HEK293 (cell line): ENCODE data around the gene OAF.

ENCODE experiments used
- CTCF ChIA-PET: fragments of 350-600 bp; formaldehyde crosslinking; extraction: SDS; loops from one replicate; lab custom pipeline; 2021; ENCODE audit warnings: antibody characterized with exemption; lab: Yijun Ruan, JAX
- POLR2A ChIA-PET: fragments of 300-600 bp; formaldehyde crosslinking; extraction: SDS; loops from one replicate; lab custom pipeline; 2020; ENCODE audit warnings: antibody characterized with exemption, inconsistent platforms; lab: Yijun Ruan, JAX
- H3K27ac ChIP-seq: fragments of 200-500 bp; sonication (Bioruptor generic); 2 replicates; pipeline ENCODE4 v1.5.1; 2014; ENCODE audit warnings: low read depth, low read length, control low read depth, inconsistent platforms; ENCODE audit errors: extremely low read depth
- H3K36me3 ChIP-seq, 2 experiments: fragments of 200-500 bp in 1 of 2; sonication (Bioruptor generic) in 1 of 2; 1 replicate in 1 of 2; 2 replicates in 1 of 2; pipeline ENCODE4 v1.5.1; 2014 to 2017; ENCODE audit warnings: inconsistent platforms in 2 of 2, low read length in 2 of 2; ENCODE audit not compliant: control insufficient read depth in 2 of 2, insufficient read depth in 1 of 2
- H3K4me1 ChIP-seq: fragments of 200-500 bp; sonication (Bioruptor generic); 2 replicates; pipeline ENCODE4 v1.5.1; 2014; ENCODE audit warnings: mild to moderate bottlenecking, low read length, inconsistent platforms; ENCODE audit not compliant: control insufficient read depth, insufficient read depth
- H3K4me3 ChIP-seq: 2 replicates; pipeline ENCODE4 v1.5.1; 2011; ENCODE audit warnings: low read depth, mild to moderate bottlenecking, control low read depth, low read length, moderate library complexity
- H3K9me3 ChIP-seq: fragments of 200-500 bp; sonication (Bioruptor generic); 2 replicates; pipeline ENCODE4 v1.5.1; 2014; ENCODE audit warnings: low read depth, low read length, inconsistent platforms; ENCODE audit not compliant: control insufficient read depth, insufficient read depth
- GLIS2 ChIP-seq: fragments of 450-650 bp; formaldehyde crosslinking; IDR thresholded peaks from 2 replicates; pipeline ENCODE4 v1.5.1; 2016; ENCODE audit warnings: missing biosample characterization, missing genetic modification characterization
- SALL2 ChIP-seq: fragments of 450-650 bp; formaldehyde crosslinking; IDR thresholded peaks from 2 replicates; pipeline ENCODE4 v1.5.0; 2017; ENCODE audit warnings: missing biosample characterization, mild to moderate bottlenecking, missing genetic modification characterization, borderline replicate concordance
- SCRT2 ChIP-seq: fragments of 450-650 bp; formaldehyde crosslinking; IDR thresholded peaks from 2 replicates; pipeline ENCODE4 v1.5.1; 2016; ENCODE audit warnings: missing biosample characterization, missing genetic modification characterization
- YY1 ChIP-seq: fragments of 450-650 bp; formaldehyde crosslinking; IDR thresholded peaks from 2 replicates; pipeline ENCODE4 v1.5.1; 2018; ENCODE audit warnings: missing biosample characterization, missing genetic modification characterization
- ZBTB20 ChIP-seq: fragments of 450-650 bp; formaldehyde crosslinking; IDR thresholded peaks from 2 replicates; pipeline ENCODE4 v1.5.1; 2016; ENCODE audit warnings: missing biosample characterization, missing genetic modification characterization
- ZFHX2 ChIP-seq: fragments of 450-650 bp; formaldehyde crosslinking; conservative IDR thresholded peaks from 2 replicates; pipeline ENCODE4 v1.5.1; 2016; ENCODE audit warnings: missing biosample characterization, missing genetic modification characterization
- ZNF214 ChIP-seq: fragments of 450-650 bp; formaldehyde crosslinking; IDR thresholded peaks from 2 replicates; pipeline ENCODE4 v1.5.1; 2017; ENCODE audit warnings: missing biosample characterization, mild to moderate bottlenecking, missing genetic modification characterization, borderline replicate concordance
- ZNF24 ChIP-seq: fragments of 450-650 bp; formaldehyde crosslinking; IDR thresholded peaks from 2 replicates; pipeline ENCODE4 v1.5.1; 2016; ENCODE audit warnings: missing biosample characterization, missing genetic modification characterization
- ZNF416 ChIP-seq: fragments of 450-650 bp; formaldehyde crosslinking; IDR thresholded peaks from 2 replicates; pipeline ENCODE4 v1.5.1; 2016; ENCODE audit warnings: missing biosample characterization, missing genetic modification characterization
- ZNF501 ChIP-seq: fragments of 450-650 bp; formaldehyde crosslinking; IDR thresholded peaks from 2 replicates; pipeline ENCODE4 v1.5.1; 2016; ENCODE audit warnings: missing biosample characterization, missing genetic modification characterization
- ZNF558 ChIP-seq: fragments of 450-650 bp; formaldehyde crosslinking; IDR thresholded peaks from 2 replicates; pipeline ENCODE4 v1.5.1; 2016; ENCODE audit warnings: missing biosample characterization, missing genetic modification characterization
- ZNF660 ChIP-seq: fragments of 450-650 bp; IDR thresholded peaks from 2 replicates; pipeline ENCODE4 v1.5.1; 2018; ENCODE audit warnings: missing biosample characterization, mild to moderate bottlenecking, missing genetic modification characterization
- ZSCAN16 ChIP-seq: fragments of 450-650 bp; formaldehyde crosslinking; IDR thresholded peaks from 2 replicates; pipeline ENCODE4 v1.5.1; 2016; ENCODE audit warnings: missing biosample characterization, missing genetic modification characterization
- TF ChIP-seq, protein P1 (sequence below): fragments of 450-650 bp; formaldehyde crosslinking; IDR thresholded peaks from 2 replicates; pipeline ENCODE4 v1.5.1; 2017; ENCODE audit warnings: missing biosample characterization, missing genetic modification characterization
- TF ChIP-seq, protein P2 (sequence below): fragments of 450-650 bp; formaldehyde crosslinking; IDR thresholded peaks from 2 replicates; pipeline ENCODE4 v1.5.1; 2016; ENCODE audit warnings: missing biosample characterization, missing genetic modification characterization
- TF ChIP-seq, protein P3 (sequence below): fragments of 450-650 bp; formaldehyde crosslinking; IDR thresholded peaks from 2 replicates; pipeline ENCODE4; 2016; ENCODE audit warnings: missing biosample characterization, missing genetic modification characterization

Gene OAF

DNA sequence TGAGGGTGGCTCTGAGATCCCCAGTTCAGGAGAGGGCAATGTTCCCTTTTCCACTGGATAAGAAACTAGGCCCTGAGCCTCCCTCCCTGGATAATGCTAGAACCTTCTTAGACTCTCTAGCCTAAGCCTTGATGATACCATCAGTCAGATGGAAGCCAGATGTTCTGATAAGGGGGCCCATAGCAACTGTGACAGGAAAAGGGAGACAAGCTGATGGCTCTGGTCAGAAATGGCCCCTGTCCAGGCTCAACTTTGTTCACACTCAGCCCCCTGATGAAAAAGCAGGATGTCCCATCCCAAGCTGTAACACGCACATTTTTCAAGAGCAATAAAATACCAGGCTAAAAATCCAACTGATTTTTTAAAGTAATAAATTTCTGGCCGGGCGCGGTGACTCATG lies 7.2 kb upstream of the OAF start:
- TF ChIP-seq ZSCAN16 (tag by site-specific recombination) (no peak), ZNF501 (tag by site-specific recombination) (no peak), YY1 (tag by site-specific recombination) (no peak), SALL2 (tag by site-specific recombination) (no peak), ZNF660 (tag by site-specific recombination) (no peak)
- Histone ChIP-seq H3K4me1 (no peaks in the 10 kb centered on the region), H3K4me3 (no peak overlapping the region), H3K27ac (no peak overlapping the region), H3K36me3 (no peaks in the 10 kb centered on the region), H3K9me3 (no peaks in the 10 kb centered on the region)
- CTCF ChIA-PET: no interaction called here
- POLR2A ChIA-PET: no interaction called here

DNA sequence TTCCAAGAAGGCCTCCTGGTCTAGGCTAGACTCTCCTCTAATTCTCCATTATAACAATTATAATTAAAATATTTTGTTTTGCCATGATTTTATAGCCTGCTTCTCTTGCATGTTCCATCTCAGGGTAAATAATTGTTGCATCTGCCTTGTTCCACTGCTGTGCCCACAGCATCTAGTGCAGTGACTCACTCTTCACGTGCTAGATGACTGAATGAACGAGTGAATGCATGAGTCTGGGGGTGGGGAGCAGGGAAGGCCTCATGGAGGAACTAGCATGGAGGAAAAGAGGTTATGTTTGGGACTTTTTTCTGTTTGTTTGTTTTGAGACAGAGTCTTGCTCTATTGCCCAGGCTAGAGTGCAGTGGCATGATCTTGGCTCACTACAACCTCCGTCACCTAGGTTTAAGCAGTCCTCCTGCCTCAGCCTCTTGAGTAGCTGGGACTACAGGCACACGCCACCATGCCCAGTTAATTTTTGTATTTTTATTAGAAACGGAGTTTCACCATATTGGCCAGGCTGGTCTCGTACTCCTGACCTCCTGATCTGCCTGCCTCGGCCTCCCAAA lies 5.2 kb upstream of the OAF start:
- Histone ChIP-seq H3K4me3 (no peak overlapping the region), H3K4me1 (peaks cover 4% of the 10 kb centered on the region; the same call in 1 of the 2 replicates), H3K27ac (no peak overlapping the region), H3K9me3 (no peaks in the 10 kb centered on the region), H3K36me3 (no peaks in the 10 kb centered on the region)
- POLR2A ChIA-PET: no interaction called here
- CTCF ChIA-PET: interaction anchor here (0.5 to 1.4 kb wide), 2 partner anchors 17 to 92 kb away, joined by 3 read pairs; no protein-coding TSS in a partner anchor
- TF ChIP-seq ZNF24 (tag by site-specific recombination) (peak; percentile 66; the same call in 1 of the 2 replicates), ZBTB20 (peak; percentile 14; the same call in 1 of the 2 replicates), SCRT2 (tag by site-specific recombination) (peak; percentile 48; the same call in 1 of the 2 replicates), GLIS2 (tag by site-specific recombination) (no peak), ZNF660 (tag by site-specific recombination) (0 out of 2 replicates have a peak, but pooled peaks have one; percentile 13), ZFHX2 (tag by site-specific recombination) (peak; percentile 26; the same call in 1 of the 2 replicates)
- TF ChIP-seq, protein P1, sequence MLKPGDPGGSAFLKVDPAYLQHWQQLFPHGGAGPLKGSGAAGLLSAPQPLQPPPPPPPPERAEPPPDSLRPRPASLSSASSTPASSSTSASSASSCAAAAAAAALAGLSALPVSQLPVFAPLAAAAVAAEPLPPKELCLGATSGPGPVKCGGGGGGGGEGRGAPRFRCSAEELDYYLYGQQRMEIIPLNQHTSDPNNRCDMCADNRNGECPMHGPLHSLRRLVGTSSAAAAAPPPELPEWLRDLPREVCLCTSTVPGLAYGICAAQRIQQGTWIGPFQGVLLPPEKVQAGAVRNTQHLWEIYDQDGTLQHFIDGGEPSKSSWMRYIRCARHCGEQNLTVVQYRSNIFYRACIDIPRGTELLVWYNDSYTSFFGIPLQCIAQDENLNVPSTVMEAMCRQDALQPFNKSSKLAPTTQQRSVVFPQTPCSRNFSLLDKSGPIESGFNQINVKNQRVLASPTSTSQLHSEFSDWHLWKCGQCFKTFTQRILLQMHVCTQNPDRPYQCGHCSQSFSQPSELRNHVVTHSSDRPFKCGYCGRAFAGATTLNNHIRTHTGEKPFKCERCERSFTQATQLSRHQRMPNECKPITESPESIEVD (tag by site-specific recombination): no peak

DNA sequence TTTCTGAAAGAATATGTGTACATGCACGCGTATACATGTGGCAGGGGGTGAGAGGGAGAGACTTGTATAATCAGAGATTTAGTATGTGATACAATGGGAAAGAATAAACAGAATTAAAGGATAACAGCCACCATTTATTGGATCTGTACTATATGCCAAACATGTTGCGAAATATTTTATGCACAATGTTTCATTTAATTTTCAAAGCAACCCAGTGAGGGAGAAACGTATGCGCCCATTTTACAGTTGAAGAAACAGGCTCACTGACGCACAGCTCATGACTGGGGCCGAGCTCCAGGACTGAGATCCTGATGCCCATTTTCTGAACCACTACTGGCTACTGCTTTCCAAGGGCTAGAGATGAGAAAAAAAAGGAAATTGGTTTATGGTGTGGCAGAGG lies 3.3 kb upstream of the OAF start:
- Histone ChIP-seq H3K9me3 (no peaks in the 10 kb centered on the region), H3K4me1 (peaks cover 4% of the 10 kb centered on the region; the same call in 1 of the 2 replicates), H3K36me3 (no peaks in the 10 kb centered on the region), H3K4me3 (no peak overlapping the region), H3K27ac (no peak overlapping the region)
- ChIA-PET POLR2A (no interaction called here), CTCF (interaction anchor here (0.6 to 1.3 kb wide), 2 partner anchors 92 to 646 kb away, joined by 5 to 7 read pairs; no protein-coding TSS in a partner anchor)
- TF ChIP-seq, protein P2, sequence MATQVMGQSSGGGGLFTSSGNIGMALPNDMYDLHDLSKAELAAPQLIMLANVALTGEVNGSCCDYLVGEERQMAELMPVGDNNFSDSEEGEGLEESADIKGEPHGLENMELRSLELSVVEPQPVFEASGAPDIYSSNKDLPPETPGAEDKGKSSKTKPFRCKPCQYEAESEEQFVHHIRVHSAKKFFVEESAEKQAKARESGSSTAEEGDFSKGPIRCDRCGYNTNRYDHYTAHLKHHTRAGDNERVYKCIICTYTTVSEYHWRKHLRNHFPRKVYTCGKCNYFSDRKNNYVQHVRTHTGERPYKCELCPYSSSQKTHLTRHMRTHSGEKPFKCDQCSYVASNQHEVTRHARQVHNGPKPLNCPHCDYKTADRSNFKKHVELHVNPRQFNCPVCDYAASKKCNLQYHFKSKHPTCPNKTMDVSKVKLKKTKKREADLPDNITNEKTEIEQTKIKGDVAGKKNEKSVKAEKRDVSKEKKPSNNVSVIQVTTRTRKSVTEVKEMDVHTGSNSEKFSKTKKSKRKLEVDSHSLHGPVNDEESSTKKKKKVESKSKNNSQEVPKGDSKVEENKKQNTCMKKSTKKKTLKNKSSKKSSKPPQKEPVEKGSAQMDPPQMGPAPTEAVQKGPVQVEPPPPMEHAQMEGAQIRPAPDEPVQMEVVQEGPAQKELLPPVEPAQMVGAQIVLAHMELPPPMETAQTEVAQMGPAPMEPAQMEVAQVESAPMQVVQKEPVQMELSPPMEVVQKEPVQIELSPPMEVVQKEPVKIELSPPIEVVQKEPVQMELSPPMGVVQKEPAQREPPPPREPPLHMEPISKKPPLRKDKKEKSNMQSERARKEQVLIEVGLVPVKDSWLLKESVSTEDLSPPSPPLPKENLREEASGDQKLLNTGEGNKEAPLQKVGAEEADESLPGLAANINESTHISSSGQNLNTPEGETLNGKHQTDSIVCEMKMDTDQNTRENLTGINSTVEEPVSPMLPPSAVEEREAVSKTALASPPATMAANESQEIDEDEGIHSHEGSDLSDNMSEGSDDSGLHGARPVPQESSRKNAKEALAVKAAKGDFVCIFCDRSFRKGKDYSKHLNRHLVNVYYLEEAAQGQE (tag by site-specific recombination): no peak
- no peak for TF ChIP-seq ZNF416 (tag by site-specific recombination)
- no peak for TF ChIP-seq ZNF558 (tag by site-specific recombination)
- no peak for TF ChIP-seq ZNF214 (tag by site-specific recombination)
- TF ChIP-seq, protein P3, sequence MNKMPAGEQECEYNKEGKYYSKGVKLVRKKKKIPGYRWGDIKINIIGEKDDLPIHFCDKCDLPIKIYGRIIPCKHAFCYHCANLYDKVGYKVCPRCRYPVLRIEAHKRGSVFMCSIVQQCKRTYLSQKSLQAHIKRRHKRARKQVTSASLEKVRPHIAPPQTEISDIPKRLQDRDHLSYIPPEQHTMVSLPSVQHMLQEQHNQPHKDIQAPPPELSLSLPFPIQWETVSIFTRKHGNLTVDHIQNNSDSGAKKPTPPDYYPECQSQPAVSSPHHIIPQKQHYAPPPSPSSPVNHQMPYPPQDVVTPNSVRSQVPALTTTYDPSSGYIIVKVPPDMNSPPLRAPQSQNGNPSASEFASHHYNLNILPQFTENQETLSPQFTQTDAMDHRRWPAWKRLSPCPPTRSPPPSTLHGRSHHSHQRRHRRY (tag by site-specific recombination): no peak
